NCI-H187 treated with DMSO at 0.1 percent for 48 hours (cell line): ENCODE results near the gene FGF6.
"Not testable (repeated sequence)": the region's sequence is repeated elsewhere in the genome, so short reads cannot be mapped to it uniquely, and the experiment has no call there.

ENCODE experiments used
- DNase-seq: peaks from one replicate; lab custom pipeline; 2025; lab: John Stamatoyannopoulos, UW

Gene FGF6

GRCh38 chr12:4418913-4419312 is 26.7 kb downstream of the FGF6 start:
- DNase-seq = no peak

DNA sequence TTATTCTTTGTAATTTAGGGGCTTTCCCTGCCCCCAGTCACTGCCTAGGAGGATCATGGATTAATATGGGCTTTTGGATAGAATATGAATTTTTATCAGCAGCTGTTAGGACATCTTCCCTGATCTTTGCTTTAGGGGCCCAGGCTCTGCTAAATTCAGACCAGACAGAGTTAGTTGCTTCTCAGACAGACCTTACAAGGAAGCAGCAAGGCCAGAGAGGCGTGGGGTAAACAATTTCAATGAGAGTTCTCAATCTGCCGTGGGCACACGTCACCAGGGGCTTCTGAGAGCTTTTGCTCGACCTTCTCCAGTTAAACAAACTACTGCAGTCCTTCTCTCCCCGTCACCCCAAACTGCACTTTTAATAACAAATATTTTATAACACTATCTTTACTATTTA is 27.7 kb downstream of the FGF6 start:
- DNase-seq = no peak

DNA sequence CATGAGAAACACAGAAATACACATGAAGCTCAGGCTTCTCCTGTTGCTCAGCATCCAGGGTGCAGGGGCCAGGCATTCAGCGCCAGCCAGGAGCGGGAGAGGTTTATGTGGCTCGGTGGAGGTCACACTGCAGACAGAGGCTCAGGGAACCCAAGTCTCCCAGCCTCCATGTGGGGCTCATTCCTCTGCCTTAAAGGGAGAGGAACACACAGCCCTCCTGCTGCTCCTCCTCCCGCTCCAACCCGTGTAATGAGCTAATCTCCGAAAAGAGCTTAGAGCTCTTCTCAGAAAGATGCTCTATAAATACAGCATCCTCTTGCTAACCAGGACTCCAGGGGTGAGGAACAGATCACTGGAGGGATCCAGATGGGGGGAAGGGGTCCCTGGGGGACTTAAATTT is 28.2 kb downstream of the FGF6 start:
- no peak for DNase-seq

DNA sequence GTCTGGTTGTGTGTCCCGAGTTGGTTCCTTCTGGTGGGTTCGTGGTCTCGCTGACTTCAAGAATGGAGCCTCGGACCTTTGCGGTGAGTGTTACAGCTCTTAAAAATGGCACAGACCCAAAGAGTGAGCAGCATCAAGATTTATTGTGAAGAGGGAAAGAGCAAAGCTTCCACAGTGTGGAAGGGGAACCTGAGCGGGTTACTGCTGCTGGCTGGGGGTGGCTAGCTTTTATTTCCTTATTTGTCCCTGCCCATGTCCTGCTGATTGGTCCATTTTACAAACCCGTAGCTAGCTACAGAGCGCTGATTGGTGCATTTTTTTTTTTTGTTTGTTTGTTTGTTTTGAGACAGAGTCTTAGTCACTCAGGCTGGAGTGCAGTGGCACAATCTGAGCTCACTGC is 29.3 kb downstream of the FGF6 start:
- DNase-seq = no peak

DNA sequence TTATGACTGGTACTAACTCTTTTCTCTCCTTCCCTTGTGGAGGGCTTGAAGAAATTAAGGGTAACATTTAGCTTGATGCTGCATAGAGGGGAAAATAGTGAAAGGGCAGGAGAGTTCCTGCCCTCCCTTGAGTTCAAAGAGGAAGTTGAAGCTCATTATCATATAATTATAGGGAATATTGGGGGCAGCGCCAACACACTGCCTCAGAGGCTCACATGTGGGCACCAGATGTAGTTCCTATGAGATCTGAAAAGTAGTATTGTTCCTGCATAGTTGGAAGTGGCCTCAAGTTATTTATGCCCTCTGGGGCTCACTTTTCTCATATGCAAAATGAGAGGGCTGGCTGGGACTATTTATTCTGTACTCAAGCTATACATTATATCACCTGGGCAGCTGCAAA is 33.1 kb downstream of the FGF6 start:
- no peak for DNase-seq

- no peak for DNase-seq
These were observed 33.6 kb downstream of the FGF6 start for GRCh38 chr12:4412056-4412455.

DNA sequence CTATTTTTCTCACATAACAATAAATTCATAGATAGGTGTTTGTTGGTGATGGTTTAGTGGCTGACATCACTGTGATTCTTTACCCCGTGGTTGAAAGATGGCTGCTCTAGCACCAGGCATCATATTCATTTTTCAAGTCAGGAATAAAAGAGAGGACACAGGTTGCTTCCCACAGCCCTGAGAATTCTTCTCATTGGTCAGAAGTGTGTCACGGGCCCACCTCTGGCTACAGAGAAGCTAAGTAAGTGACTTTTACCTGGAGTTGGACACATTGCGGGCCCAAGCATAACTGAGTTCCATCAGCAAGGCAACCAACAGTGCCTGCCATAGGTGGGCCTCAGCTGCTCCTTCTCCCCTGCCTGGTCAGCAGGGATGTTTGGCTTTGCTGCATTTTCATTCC is 38.5 kb downstream of the FGF6 start:
- DNase-seq = no peak

GRCh38 chr12:4404877-4405637 is 40.6 kb downstream of the FGF6 start:
- not testable (repeated sequence) for DNase-seq

GRCh38 chr12:4402996-4403395 is 42.6 kb downstream of the FGF6 start:
- DNase-seq = no peak

GRCh38 chr12:4401117-4401516 is 44.5 kb downstream of the FGF6 start:
- no peak for DNase-seq

- no peak for DNase-seq
These were observed 49.8 kb downstream of the FGF6 start for GRCh38 chr12:4395818-4396217.

- DNase-seq = no peak
These were observed 52.4 kb downstream of the FGF6 start for GRCh38 chr12:4393211-4393610.

GRCh38 chr12:4392223-4392742 is 53.3 kb downstream of the FGF6 start:
- no peak for DNase-seq

DNA sequence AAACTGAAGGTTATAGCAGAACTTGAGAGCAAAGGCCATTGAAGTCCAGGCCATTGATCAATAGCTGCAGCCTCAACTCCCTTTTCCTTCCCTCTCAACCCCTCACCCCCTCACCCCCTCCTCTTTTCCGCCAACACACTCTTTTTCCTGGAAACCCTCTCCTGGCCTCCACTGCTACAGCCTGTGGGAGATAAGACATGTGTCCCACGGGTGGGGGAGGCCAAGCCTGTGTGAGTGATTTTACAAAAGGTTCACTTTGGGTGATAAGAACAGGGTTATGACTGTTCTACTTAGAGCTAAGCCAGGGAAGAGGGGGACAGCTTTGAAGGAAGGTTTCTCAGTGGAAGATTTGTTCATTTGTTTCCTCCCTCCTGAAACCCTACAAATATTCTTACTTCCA is 57.0 kb downstream of the FGF6 start:
- DNase-seq = no peak

DNA sequence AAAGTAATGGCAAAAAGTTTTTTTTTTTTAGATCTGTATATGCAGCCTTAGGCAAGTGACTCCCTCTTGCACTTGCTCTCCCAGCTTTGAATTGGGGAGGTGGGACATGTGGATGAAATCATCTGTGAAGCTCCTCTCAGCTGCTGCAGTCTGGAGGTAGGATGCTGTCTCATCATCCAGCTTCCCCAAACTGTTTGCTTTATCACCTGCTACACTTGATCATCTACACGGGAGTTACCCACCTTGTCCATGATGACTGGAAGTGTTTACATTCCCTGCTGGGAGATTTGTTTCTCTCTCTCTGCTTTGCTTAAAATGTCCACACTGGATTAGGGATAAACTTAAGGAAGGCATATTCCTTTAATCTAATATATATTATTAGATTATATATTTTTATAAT is 57.6 kb downstream of the FGF6 start:
- no peak for DNase-seq

DNA sequence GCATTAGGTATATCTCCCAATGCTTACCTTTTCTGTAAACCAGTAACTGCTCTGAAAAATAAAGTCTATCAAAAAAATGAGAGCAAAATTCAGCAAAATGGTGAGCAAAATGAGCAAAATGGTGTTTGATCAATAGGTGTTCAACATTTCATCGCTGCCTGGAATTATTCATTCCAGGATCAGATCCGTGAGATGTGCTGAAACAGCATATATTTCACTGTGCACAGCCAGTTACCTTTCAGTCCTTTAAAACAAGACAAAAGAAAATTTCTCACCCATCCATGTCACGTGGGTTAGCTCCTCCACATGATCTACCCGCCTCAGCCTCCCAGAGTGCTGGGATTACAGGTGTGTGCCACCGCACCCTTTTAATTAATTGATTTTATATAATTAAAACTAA is 58.0 kb downstream of the FGF6 start:
- DNase-seq = no peak

GRCh38 chr12:4386801-4387200 is 58.8 kb downstream of the FGF6 start:
- no peak for DNase-seq
